Mammary epithelial cell (primary cell): Measurements from ENCODE around the gene ACSM5.

Experiments
- EZH2 ChIP-seq: IDR thresholded peaks from 2 replicates; pipeline ENCODE4 v1.6.1; 2012; ENCODE audit warnings: low read length, inconsistent platforms, borderline replicate concordance
- TF ChIP-seq, protein P1 (sequence below), 2 donors: IDR thresholded peaks in 1 of 2; conservative IDR thresholded peaks in 1 of 2; 2 replicates each; pipeline ENCODE4 v1.5.1; 2011 to 2012; ENCODE audit warnings: inconsistent platforms in 2 of 2, low read length in 2 of 2, mild to moderate bottlenecking in 2 of 2, control low read depth in 1 of 2, low read depth in 1 of 2; ENCODE audit not compliant: insufficient read depth in 1 of 2; ENCODE audit errors: extremely low read depth in 1 of 2

DNA sequence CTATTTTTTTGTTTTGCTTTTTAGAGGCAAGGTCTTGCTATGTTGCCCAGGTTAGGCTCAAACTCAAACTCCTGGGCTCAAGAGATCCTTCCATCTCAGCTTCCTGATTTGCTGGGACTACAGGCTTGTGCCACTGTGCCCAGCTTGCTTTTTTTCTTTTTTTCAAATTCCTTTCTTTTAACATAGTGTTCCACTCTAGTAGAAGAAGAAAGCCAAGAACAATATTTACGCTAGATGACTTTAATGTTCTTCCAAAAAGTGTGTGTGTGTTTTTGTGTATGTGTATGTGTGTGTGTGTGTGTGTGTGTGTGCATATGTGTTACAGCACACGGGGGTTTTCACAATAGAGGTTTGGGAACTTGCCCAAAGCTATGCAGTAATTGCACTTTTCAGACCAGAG, 46.1 kb upstream of the ACSM5 start:
- TF ChIP-seq, protein P1, sequence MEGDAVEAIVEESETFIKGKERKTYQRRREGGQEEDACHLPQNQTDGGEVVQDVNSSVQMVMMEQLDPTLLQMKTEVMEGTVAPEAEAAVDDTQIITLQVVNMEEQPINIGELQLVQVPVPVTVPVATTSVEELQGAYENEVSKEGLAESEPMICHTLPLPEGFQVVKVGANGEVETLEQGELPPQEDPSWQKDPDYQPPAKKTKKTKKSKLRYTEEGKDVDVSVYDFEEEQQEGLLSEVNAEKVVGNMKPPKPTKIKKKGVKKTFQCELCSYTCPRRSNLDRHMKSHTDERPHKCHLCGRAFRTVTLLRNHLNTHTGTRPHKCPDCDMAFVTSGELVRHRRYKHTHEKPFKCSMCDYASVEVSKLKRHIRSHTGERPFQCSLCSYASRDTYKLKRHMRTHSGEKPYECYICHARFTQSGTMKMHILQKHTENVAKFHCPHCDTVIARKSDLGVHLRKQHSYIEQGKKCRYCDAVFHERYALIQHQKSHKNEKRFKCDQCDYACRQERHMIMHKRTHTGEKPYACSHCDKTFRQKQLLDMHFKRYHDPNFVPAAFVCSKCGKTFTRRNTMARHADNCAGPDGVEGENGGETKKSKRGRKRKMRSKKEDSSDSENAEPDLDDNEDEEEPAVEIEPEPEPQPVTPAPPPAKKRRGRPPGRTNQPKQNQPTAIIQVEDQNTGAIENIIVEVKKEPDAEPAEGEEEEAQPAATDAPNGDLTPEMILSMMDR (conservative IDR thresholded peaks at IDR 0.05 in 1 of 2, IDR thresholded peaks at IDR 0.05 in 1 of 2; ENCODE audit: extremely low read depth in 1 of 2, insufficient read depth in 1 of 2, low read depth in 1 of 2, low read length in 2 of 2), result no peak
- no peak for TF ChIP-seq EZH2
